Stimulated activated CD8-positive, alpha-beta memory T cell treated with anti-CD3 and anti-CD28 coated beads, Interleukin-15, amount 100 ng/mL, for 24 hours (primary cell): ENCODE measurements around the gene TAOK3.
"Not testable (repeated sequence)": the region's sequence is repeated elsewhere in the genome, so short reads cannot be mapped to it uniquely, and the experiment has no call there.

Source experiments
- DNase-seq: peaks from one replicate; pipeline ENCODE4 v3.0.0-alpha.2; 2020; ENCODE audit warnings: low read depth

Gene TAOK3

GRCh38 chr12:118372541-118373495, at the start of gene TAOK3:
Gene TAOK3, minus strand, starts transcription at chr12:118372907. Its CDS starts 117,340 bp downstream, at chr12:118255567.
- DNase-seq: peak; percentile 86

GRCh38 chr12:118420673-118421072, 48.0 kb upstream of the TAOK3 start:
- no peak for DNase-seq

- no peak for DNase-seq
Measured at GRCh38 chr12:118418385-118419057, 45.8 kb upstream of the TAOK3 start.

GRCh38 chr12:118417942-118418341, 45.2 kb upstream of the TAOK3 start:
- DNase-seq: no peak

- DNase-seq: no peak
Measured at GRCh38 chr12:118409834-118410233, 37.1 kb upstream of the TAOK3 start.

- not testable (repeated sequence) for DNase-seq
Measured at GRCh38 chr12:118408241-118408640, 35.5 kb upstream of the TAOK3 start.

- DNase-seq: peak; percentile 6
Measured at GRCh38 chr12:118404876-118405521, 32.3 kb upstream of the TAOK3 start.

GRCh38 chr12:118402251-118402650, 29.5 kb upstream of the TAOK3 start:
- DNase-seq: no peak

GRCh38 chr12:118398940-118399339, 26.2 kb upstream of the TAOK3 start:
- no peak for DNase-seq

GRCh38 chr12:118398524-118398923, 25.8 kb upstream of the TAOK3 start:
- no peak for DNase-seq

GRCh38 chr12:118397708-118398440, 25.2 kb upstream of the TAOK3 start:
- no peak for DNase-seq

GRCh38 chr12:118391836-118392235, 19.1 kb upstream of the TAOK3 start:
- DNase-seq: no peak

- DNase-seq: no peak
Measured at GRCh38 chr12:118391424-118391823, 18.7 kb upstream of the TAOK3 start.

GRCh38 chr12:118377884-118378470, 5.3 kb upstream of the TAOK3 start:
- DNase-seq: peak; percentile 65

GRCh38 chr12:118377021-118377883, 4.5 kb upstream of the TAOK3 start:
- DNase-seq: no peak

- DNase-seq: peak; percentile 91
Measured at GRCh38 chr12:118376089-118377020, 3.6 kb upstream of the TAOK3 start, which contains the start of gene SUDS3. Gene SUDS3, plus strand, starts transcription at chr12:118376555. Its CDS starts 137 bp downstream, at chr12:118376692.

- DNase-seq: no peak
Measured at GRCh38 chr12:118375348-118375747, 2.6 kb upstream of the TAOK3 start.

GRCh38 chr12:118374909-118375308, 2.2 kb upstream of the TAOK3 start:
- no peak for DNase-seq

GRCh38 chr12:118374126-118374725, 1.5 kb upstream of the TAOK3 start:
- no peak for DNase-seq
